Endothelial cell of umbilical vein (primary cell): ENCODE measurements around the gene SLC31A2. TPM values are rescaled to one million over a fixed set of nuclear protein-coding genes. Genes with fewer than 3 reads are reported as not detected.

Experiments used
- BruUV-seq: library from RNA; stranded (reverse); fragments of 400-500 nt; replicated peaks from 2 replicates; lab custom pipeline; 2021; lab: Mats Ljungman, UMichigan
- CTCF ChIA-PET: fragments of 300-600, 350-600 bp; sonication (Branson Sonifier 250); formaldehyde crosslinking; loops from one replicate; lab custom pipeline; 2021; ENCODE audit warnings: antibody characterized with exemption, inconsistent platforms; lab: Charles Lee
- POLR2A ChIA-PET: fragments of 300-600, 350-600 bp; sonication (Branson Sonifier 250); formaldehyde crosslinking; loops from one replicate; lab custom pipeline; 2021; ENCODE audit warnings: antibody characterized with exemption, inconsistent platforms; lab: Charles Lee
- DNase-seq: peaks from one replicate; pipeline ENCODE4 v3.0.0-alpha.2; 2011; ENCODE audit warnings: low read depth, low spot score
- FAIRE-seq: peaks from 2 replicates; lab custom pipeline; 2011; peaks lifted over from hg19 to GRCh38; lab: Jason Lieb, UNC
- H2AFZ ChIP-seq: 2 replicates; pipeline ENCODE4 v1.6.0; 2012; ENCODE audit warnings: low read depth, low read length, control low read depth, inconsistent platforms
- H3K27ac ChIP-seq: 2 replicates; pipeline ENCODE4 v1.5.1; 2011; ENCODE audit warnings: low read depth, mild to moderate bottlenecking, control low read depth, low read length, moderate library complexity; ENCODE audit not compliant: insufficient read depth
- H3K27me3 ChIP-seq, 2 experiments: 2 replicates each; pipeline versions ENCODE4 v1.6.0 to v1.6.1; 2011; ENCODE audit warnings: low read length in 2 of 2, mixed read lengths in 1 of 2; ENCODE audit not compliant: control insufficient read depth in 2 of 2, insufficient read depth in 2 of 2
- H3K36me3 ChIP-seq, 2 experiments: 2 replicates in 1 of 2; 3 replicates in 1 of 2; pipeline ENCODE4 v1.5.1; 2011; ENCODE audit warnings: low read length in 2 of 2, mild to moderate bottlenecking in 1 of 2, moderate library complexity in 1 of 2; ENCODE audit not compliant: control insufficient read depth in 2 of 2, insufficient read depth in 2 of 2; ENCODE audit errors: extremely low read depth in 1 of 2
- H3K4me1 ChIP-seq: 3 replicates; pipeline ENCODE4 v1.5.1; 2011; ENCODE audit warnings: mild to moderate bottlenecking, low read length; ENCODE audit not compliant: control insufficient read depth, insufficient read depth; ENCODE audit errors: extremely low read depth
- H3K4me2 ChIP-seq: 2 replicates; pipeline ENCODE4 v1.6.1; 2011; ENCODE audit warnings: low read length, control low read depth, mixed read lengths; ENCODE audit not compliant: insufficient read depth
- H3K4me3 ChIP-seq, 3 experiments: fragments of 200-600 bp in 1 of 3; sonication (generic), shearing (Covaris generic) in 1 of 3; replicated peaks in 1 of 3; 2 replicates each; pipeline ENCODE4 v1.5.1; 2011 to 2016; ENCODE audit warnings: control low read depth in 3 of 3, low read length in 3 of 3, mild to moderate bottlenecking in 2 of 3, inconsistent platforms in 1 of 3, low read depth in 1 of 3, moderate library complexity in 1 of 3; ENCODE audit not compliant: insufficient read depth in 1 of 3
- H3K79me2 ChIP-seq: 2 replicates; pipeline ENCODE4 v1.6.0; 2012; ENCODE audit warnings: low read length, inconsistent platforms; ENCODE audit not compliant: control insufficient read depth, insufficient read depth
- H3K9ac ChIP-seq: replicated peaks from 2 replicates; pipeline ENCODE3; 2011; ENCODE audit warnings: low read length, control low read depth; ENCODE audit not compliant: insufficient read depth; ENCODE audit errors: extremely low read depth
- H3K9me1 ChIP-seq: replicated peaks from 3 replicates; pipeline ENCODE4 v1.6.0; 2011; ENCODE audit warnings: mild to moderate bottlenecking, low read length; ENCODE audit not compliant: control insufficient read depth, insufficient read depth; ENCODE audit errors: extremely low read depth
- H3K9me3 ChIP-seq: replicated peaks from 2 replicates; pipeline ENCODE4 v1.5.1; 2012; ENCODE audit warnings: low read length, inconsistent platforms; ENCODE audit not compliant: control insufficient read depth, insufficient read depth
- H4K20me1 ChIP-seq: replicated peaks from 2 replicates; pipeline ENCODE3; 2011; ENCODE audit warnings: mild to moderate bottlenecking, low read length; ENCODE audit not compliant: control insufficient read depth, insufficient read depth; ENCODE audit errors: extremely low read depth
- CTCF ChIP-seq, 2 donors: IDR thresholded peaks; 1 replicate in 1 of 2; 2 replicates in 1 of 2; pipeline ENCODE4 v1.5.1; 2011; ENCODE audit warnings: low read length in 2 of 2, mild to moderate bottlenecking in 2 of 2, moderate library complexity in 2 of 2, control low read depth in 1 of 2, inconsistent platforms in 1 of 2, low read depth in 1 of 2; ENCODE audit not compliant: insufficient read depth in 1 of 2; ENCODE audit errors: extremely low read depth in 1 of 2
- EZH2 ChIP-seq: IDR thresholded peaks from 2 replicates; pipeline ENCODE4 v1.6.1; 2012; ENCODE audit warnings: borderline replicate concordance, low read depth, mild to moderate bottlenecking, moderate library complexity, low read length, inconsistent platforms; ENCODE audit not compliant: severe bottlenecking
- FOS ChIP-seq: IDR thresholded peaks from 2 replicates; pipeline ENCODE4 v1.6.1; 2011; ENCODE audit warnings: mild to moderate bottlenecking, low read length, moderate library complexity, borderline replicate concordance; ENCODE audit not compliant: insufficient read depth
- GATA2 ChIP-seq: IDR thresholded peaks from 2 replicates; pipeline ENCODE4 v1.7.0; 2011; ENCODE audit warnings: low read depth, mild to moderate bottlenecking, moderate library complexity, mixed read lengths, low read length; ENCODE audit not compliant: insufficient read length, insufficient read depth
- JUN ChIP-seq: IDR thresholded peaks from 2 replicates; pipeline ENCODE4 v1.6.1; 2011; ENCODE audit warnings: borderline replicate concordance, low read depth; ENCODE audit not compliant: insufficient read length, insufficient read depth
- MAX ChIP-seq: IDR thresholded peaks from 2 replicates; pipeline ENCODE4 v1.6.1; 2011; ENCODE audit not compliant: insufficient read depth, insufficient read length
- MYC ChIP-seq: IDR thresholded peaks from one replicate; pipeline ENCODE4 v1.6.1; 2011; ENCODE audit warnings: mild to moderate bottlenecking, low read depth, low read length
- POLR2A ChIP-seq: IDR thresholded peaks from 2 replicates; pipeline ENCODE4 v1.6.1; 2012; ENCODE audit warnings: low read depth, mild to moderate bottlenecking, control low read depth, low read length
- POLR2AphosphoS5 ChIP-seq: IDR thresholded peaks from 2 replicates; pipeline ENCODE4 v1.6.1; 2012; ENCODE audit warnings: low read depth, mild to moderate bottlenecking, control low read depth, low read length, moderate library complexity; ENCODE audit not compliant: insufficient read depth
- dilution Hi-C: fragments of 300-500 bp; cut with MboI; formaldehyde crosslinking; loops from one replicate; pipeline ENCODE4 v1.15.0; 2019; ENCODE audit warnings: low sequenced_read_pairs; ENCODE audit not compliant: extremely low pct_ligation_motif_present
- intact Hi-C: fragments of 100-400 bp; cut with micrococcal nuclease; formaldehyde crosslinking; loops from one replicate; pipeline ENCODE4 v1.10.0; 2022
- polyA plus RNA-seq, 4 experiments: library from polyadenylated mRNA; depleted of rRNA in 3 of 4; stranded (reverse) in 3 of 4; unstranded in 1 of 4; fragments of >200 nt; gene quantifications; 2 replicates each; pipeline versions ENCODE4 v1.2.1 to v1.2.3, GENCODE V29; 2011 to 2012; ENCODE audit warnings: missing spikeins in 1 of 4
- total RNA-seq: library from RNA; stranded (reverse); gene quantifications from 2 replicates; pipeline ENCODE4 v1.2.3, GENCODE V29; 2021

The SLC31A2 gene
- total and polyA plus RNA-seq, 2 donors (not counting 3 experiments of a cell fraction or from before 2014, with no cell fraction given), result 3.7 to 9.8 TPM

GRCh38 chr9:113151696-113152630, 1.2 kb downstream of the SLC31A2 start:
- Histone ChIP-seq H2AFZ (peak overlapping the region; percentile 95), H3K27ac (no peak overlapping the region), H4K20me1 (no peaks in the 10 kb centered on the region), H3K9me1 (no peaks in the 10 kb centered on the region), H3K4me2 (peak overlapping the region; percentile 55), H3K4me3 (peak overlapping the region in 2 of 3 experiments; percentile 66 to 96), H3K9ac (no peak overlapping the region), H3K4me1 (no peaks in the 10 kb centered on the region), H3K79me2 (no peaks in the 10 kb centered on the region), H3K9me3 (no peaks in the 10 kb centered on the region), H3K27me3 (peaks cover 3 to 4% of the 10 kb centered on the region in 2 experiments), H3K36me3 (no peaks in the 10 kb centered on the region)
- dilution Hi-C loops, result no loop called here
- CTCF ChIA-PET, result interaction anchor here (1.0 to 1.6 kb wide), 5 partner anchors 9 to 123 kb away, joined by 3 to 6 read pairs (median 5); partner anchors contain the start of genes CDC26, FKBP15 and SLC31A1
- BruUV-seq, result TSS peak; percentile 33
- TF ChIP-seq JUN, result no peak
- no peak for TF ChIP-seq FOS
- no peak for TF ChIP-seq POLR2A
- no peak for TF ChIP-seq POLR2AphosphoS5
- no peak for TF ChIP-seq EZH2
- TF ChIP-seq MYC, result no peak
- no peak for TF ChIP-seq CTCF (IDR thresholded peaks at IDR 0.05; ENCODE audit: extremely low read depth in 1 of 2, insufficient read depth in 1 of 2, low read depth in 1 of 2, low read length in 2 of 2)
- TF ChIP-seq MAX, result no peak
- no peak for TF ChIP-seq GATA2
- intact Hi-C loops, result loop anchor here (10.0 kb wide), 1 partner anchor 97 kb away; the partner anchor contains the start of gene ZFP37
- POLR2A ChIA-PET, result no interaction called here
- DNase-seq, result no peak
- FAIRE-seq, result peak; percentile 24
